HG02763 (cell line): ENCODE data around the gene PIKFYVE.
"Not testable (repeated sequence)": the region's sequence is repeated elsewhere in the genome, so short reads cannot be mapped to it uniquely, and the experiment has no call there.

Experiments
- ATAC-seq: cut with Tn5 transposase; IDR thresholded peaks from one replicate; pipeline ENCODE4 v1.9.1; 2021; ENCODE audit warnings: mild to moderate bottlenecking, moderate library complexity; ENCODE audit not compliant: unreplicated experiment

The PIKFYVE gene

GRCh38 chr2:208265801-208266552 is at the start of gene PIKFYVE:
PIKFYVE (plus strand) TSS chr2:208266255; CDS start chr2:208271520, 5,265 bp downstream.
- ATAC-seq: peak; percentile 86

- ATAC-seq: not testable (repeated sequence)
These were observed 44.2 kb upstream of the PIKFYVE start for GRCh38 chr2:208221873-208222272.

- no peak for ATAC-seq
These were observed 43.7 kb upstream of the PIKFYVE start for GRCh38 chr2:208222351-208222750.

GRCh38 chr2:208224802-208225201 is 41.3 kb upstream of the PIKFYVE start:
- no peak for ATAC-seq

- no peak for ATAC-seq
These were observed 38.3 kb upstream of the PIKFYVE start for GRCh38 chr2:208227581-208228232.

GRCh38 chr2:208228476-208228875 is 37.6 kb upstream of the PIKFYVE start:
- ATAC-seq: no peak

GRCh38 chr2:208234786-208235185 is 31.3 kb upstream of the PIKFYVE start:
- no peak for ATAC-seq

GRCh38 chr2:208235860-208236259 is 30.2 kb upstream of the PIKFYVE start:
- ATAC-seq: no peak

GRCh38 chr2:208239770-208240493 is 26.1 kb upstream of the PIKFYVE start:
- ATAC-seq: no peak

- ATAC-seq: no peak
These were observed 25.3 kb upstream of the PIKFYVE start for GRCh38 chr2:208240619-208241209.

- no peak for ATAC-seq
These were observed 21.6 kb upstream of the PIKFYVE start for GRCh38 chr2:208244422-208244821.

- no peak for ATAC-seq
These were observed 20.3 kb upstream of the PIKFYVE start for GRCh38 chr2:208245746-208246145.

- ATAC-seq: no peak
These were observed 17.5 kb upstream of the PIKFYVE start for GRCh38 chr2:208248601-208249000.

GRCh38 chr2:208249296-208249695 is 16.8 kb upstream of the PIKFYVE start:
- no peak for ATAC-seq

GRCh38 chr2:208250388-208250787 is 15.7 kb upstream of the PIKFYVE start:
- no peak for ATAC-seq

- ATAC-seq: no peak
These were observed 15.0 kb upstream of the PIKFYVE start for GRCh38 chr2:208251098-208251497.

- no peak for ATAC-seq
These were observed 13.2 kb upstream of the PIKFYVE start for GRCh38 chr2:208252716-208253492.

GRCh38 chr2:208253600-208254117 is 12.4 kb upstream of the PIKFYVE start:
- ATAC-seq: no peak

GRCh38 chr2:208254118-208254870 is 11.8 kb upstream of the PIKFYVE start:
- peak; percentile 76 for ATAC-seq
